Liver (tissue), 9 donors: ENCODE data around the gene EMP1. TPM values are rescaled to one million over a fixed set of nuclear protein-coding genes. Genes with fewer than 3 reads are reported as not detected.

ENCODE experiments used
- DNase-seq: peaks from one replicate; pipeline ENCODE4 v3.0.0-alpha.2; 2017; ENCODE audit warnings: low spot score
- H3K27ac ChIP-seq, 2 donors: one replicate each; pipeline ENCODE4 v1.7.0; 2013; ENCODE audit warnings: inconsistent platforms in 2 of 2, low read length in 2 of 2, control low read depth in 1 of 2, low read depth in 1 of 2, mild to moderate bottlenecking in 1 of 2
- H3K27me3 ChIP-seq, 4 donors: one replicate each; pipeline versions ENCODE4 v1.6.1 to v1.7.0; 2013; ENCODE audit warnings: low read length in 3 of 4, inconsistent platforms in 1 of 4, mild to moderate bottlenecking in 1 of 4, moderate library complexity in 1 of 4; ENCODE audit not compliant: control insufficient read depth in 4 of 4, insufficient read depth in 4 of 4
- H3K36me3 ChIP-seq, 4 donors: one replicate each; pipeline versions ENCODE4 v1.6.1 to v1.7.0; 2013; ENCODE audit warnings: low read length in 3 of 4, mild to moderate bottlenecking in 3 of 4, low read depth in 1 of 4, moderate library complexity in 1 of 4; ENCODE audit not compliant: control insufficient read depth in 4 of 4, insufficient read depth in 3 of 4
- H3K4me1 ChIP-seq, 4 donors: one replicate each; pipeline versions ENCODE4 v1.6.1 to v1.7.0; 2013; ENCODE audit warnings: low read length in 3 of 4, mild to moderate bottlenecking in 3 of 4, moderate library complexity in 1 of 4; ENCODE audit not compliant: control insufficient read depth in 4 of 4, insufficient read depth in 4 of 4
- H3K4me3 ChIP-seq, 3 donors: one replicate each; pipeline versions ENCODE4 v1.6.1 to v1.7.0; 2013; ENCODE audit warnings: low read length in 3 of 3, control low read depth in 1 of 3, low read depth in 1 of 3, mild to moderate bottlenecking in 1 of 3
- H3K9ac ChIP-seq, 2 donors: one replicate each; pipeline ENCODE4 v1.7.0; 2013; ENCODE audit warnings: low read length in 2 of 2, mild to moderate bottlenecking in 2 of 2, moderate library complexity in 2 of 2, control low read depth in 1 of 2, low read depth in 1 of 2
- H3K9me3 ChIP-seq, 4 donors: one replicate each; pipeline versions ENCODE4 v1.6.1 to v1.7.0; 2013; ENCODE audit warnings: low read length in 3 of 4; ENCODE audit not compliant: control insufficient read depth in 4 of 4
- EGR1 ChIP-seq, 2 donors: IDR thresholded peaks; 2 replicates each; pipeline ENCODE4 v1.6.1; 2016 to 2018; ENCODE audit warnings: antibody characterized with exemption in 2 of 2, low read depth in 2 of 2
- FOXA1 ChIP-seq: IDR thresholded peaks from 2 replicates; pipeline ENCODE4 v1.6.1; 2016; ENCODE audit warnings: antibody characterized with exemption
- FOXA2 ChIP-seq: IDR thresholded peaks from 2 replicates; pipeline ENCODE4 v1.6.1; 2016; ENCODE audit warnings: antibody characterized with exemption
- JUND ChIP-seq, 2 donors: IDR thresholded peaks; 2 replicates each; pipeline ENCODE4 v1.6.1; 2016; ENCODE audit warnings: antibody characterized with exemption in 2 of 2
- NR2F2 ChIP-seq: IDR thresholded peaks from 2 replicates; pipeline ENCODE4 v1.6.1; 2016; ENCODE audit warnings: antibody characterized with exemption
- RAD21 ChIP-seq, 2 donors: IDR thresholded peaks; 2 replicates each; pipeline ENCODE4 v1.6.1; 2016; ENCODE audit warnings: antibody characterized with exemption in 2 of 2, mild to moderate bottlenecking in 2 of 2
- RXRA ChIP-seq, 2 donors: IDR thresholded peaks; 2 replicates each; pipeline ENCODE4 v1.6.1; 2017 to 2018; ENCODE audit warnings: antibody characterized with exemption in 2 of 2, mild to moderate bottlenecking in 1 of 2
- SP1 ChIP-seq: IDR thresholded peaks from 2 replicates; pipeline ENCODE4 v1.6.1; 2018; ENCODE audit warnings: antibody characterized with exemption, mild to moderate bottlenecking
- TAF1 ChIP-seq: conservative IDR thresholded peaks from 2 replicates; pipeline ENCODE4 v1.6.1; 2016; ENCODE audit warnings: antibody characterized with exemption, mild to moderate bottlenecking
- YY1 ChIP-seq: IDR thresholded peaks from 2 replicates; pipeline ENCODE4 v1.6.1; 2016; ENCODE audit warnings: antibody characterized with exemption, mild to moderate bottlenecking
- WGBS: extraction: QIAGEN DNeasy Blood & Tissue Kit; methylation state at CpG from one replicate; pipeline ENCODE4 v1.1.7; 2013; 5-methylcytosine and 5-hydroxymethylcytosine counted together
- polyA plus RNA-seq, 2 donors: library from polyadenylated mRNA; stranded (reverse) in 1 of 2; unstranded in 1 of 2; fragments of 200-250 nt in 1 of 2; fragments of >200 nt in 1 of 2; fragmentation: Nextera tagmentation in 1 of 2; extraction: Ambion mirVana in 1 of 2; gene quantifications; one replicate each; pipeline versions ENCODE4 v1.2.1 to v1.2.3, GENCODE V29; 2013 to 2015
- total RNA-seq, 2 donors: library from RNA; depleted of rRNA; stranded (reverse); fragments of >200 nt; gene quantifications; one replicate each; pipeline ENCODE4 v1.2.3, GENCODE V29; 2014
- TF ChIP-seq, protein P1 (sequence below): IDR thresholded peaks from 2 replicates; pipeline ENCODE4 v1.6.1; 2016; ENCODE audit warnings: antibody characterized with exemption
- TF ChIP-seq, protein P2 (sequence below): fragments of 150-350 bp; IDR thresholded peaks from 2 replicates; pipeline ENCODE4 v1.5.1; 2017; ENCODE audit warnings: improper control_type of control experiment, low read depth, low read length; ENCODE audit not compliant: missing input control
- TF ChIP-seq, protein P3 (sequence below): IDR thresholded peaks from 2 replicates; pipeline ENCODE4 v1.6.1; 2016; ENCODE audit warnings: antibody characterized with exemption
- donor health status: healthy.
- donor health status: healthy.
- donor health status: healthy.
- donor health status: healthy.
- donor health status: healthy.

The EMP1 gene
- total and polyA plus RNA-seq, 4 donors, result 1.6 to 5.6 (median 3.6) TPM

DNA sequence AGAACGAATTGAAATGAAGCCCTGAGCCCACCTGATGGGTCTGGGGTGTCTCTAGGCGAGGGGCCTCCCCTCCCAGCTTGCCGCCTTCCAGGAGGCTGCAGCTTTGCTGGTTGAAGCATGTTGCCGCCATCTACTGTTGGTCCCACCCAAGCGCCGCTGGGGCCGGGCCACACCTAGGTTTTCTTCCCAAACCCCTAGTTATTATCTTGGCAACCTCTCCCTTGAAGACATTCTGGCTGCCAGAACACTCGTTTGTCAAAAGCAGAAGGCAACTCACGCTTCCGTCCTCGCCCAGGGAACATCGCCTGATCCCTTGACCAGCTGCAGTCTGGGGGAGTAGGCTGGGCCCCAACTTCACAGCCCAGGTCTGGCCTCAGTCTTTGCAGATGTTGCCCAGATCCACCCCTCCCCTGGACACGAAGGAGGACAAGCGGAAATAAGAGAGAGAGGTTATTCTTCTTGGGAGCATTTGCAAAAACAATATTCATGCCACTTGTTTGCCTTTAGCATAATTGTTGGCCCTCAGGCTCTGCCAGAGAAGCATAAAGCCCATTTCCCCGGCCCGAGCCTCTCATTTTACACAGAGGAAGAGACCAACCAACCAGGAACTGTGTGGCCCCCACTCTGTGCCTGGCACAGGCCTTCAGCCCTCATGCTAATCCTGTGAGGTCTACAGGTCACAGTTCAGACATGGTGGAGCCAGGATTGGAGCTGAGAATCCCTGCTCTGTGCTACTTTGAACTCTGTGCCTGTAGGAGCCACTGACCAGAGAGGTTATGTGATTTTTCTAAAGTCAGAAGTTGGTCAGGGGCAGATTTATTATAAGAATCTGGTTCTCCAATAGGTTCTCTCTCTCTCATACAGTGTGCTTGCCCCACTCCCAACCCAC lies 6.8 kb downstream of the EMP1 start:
- Histone ChIP-seq H3K9ac (no peak overlapping the region), H3K4me3 (no peak overlapping the region)

DNA sequence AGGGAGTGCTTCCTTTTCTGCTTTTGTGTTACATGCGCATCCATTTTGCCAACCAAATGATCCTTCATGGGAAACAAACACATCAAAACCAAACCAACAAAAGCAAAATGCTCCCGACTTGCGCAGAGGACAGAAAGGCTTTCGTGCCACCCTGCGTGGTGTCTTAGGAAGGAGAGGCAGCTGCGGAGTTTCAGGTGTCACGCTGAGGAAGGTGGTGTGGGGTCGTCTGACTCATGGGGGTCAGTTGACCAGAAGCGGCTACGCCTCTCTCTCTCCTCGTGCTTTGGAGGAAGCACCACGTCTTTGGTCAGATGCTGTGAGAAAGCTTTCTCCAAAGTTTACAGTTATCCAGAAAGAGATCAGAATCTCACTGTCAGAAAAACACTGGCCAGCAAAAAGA lies 7.9 kb downstream of the EMP1 start:
- no peak overlapping the region for H3K27ac ChIP-seq
- TF ChIP-seq, protein P1, sequence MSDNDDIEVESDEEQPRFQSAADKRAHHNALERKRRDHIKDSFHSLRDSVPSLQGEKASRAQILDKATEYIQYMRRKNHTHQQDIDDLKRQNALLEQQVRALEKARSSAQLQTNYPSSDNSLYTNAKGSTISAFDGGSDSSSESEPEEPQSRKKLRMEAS, result no peak
- H3K4me3 ChIP-seq, result no peak overlapping the region
- no peaks in the 10 kb centered on the region for H3K9me3 ChIP-seq
- H3K27me3 ChIP-seq, result peaks cover 0 to 2% (median 0%) of the 10 kb centered on the region in 4 donors
- H3K4me1 ChIP-seq, result no peaks in the 10 kb centered on the region
- WGBS, result 75% methylated on average over 12 of the region's 12 CpGs
- H3K36me3 ChIP-seq, result no peaks in the 10 kb centered on the region
- no peak overlapping the region for H3K9ac ChIP-seq
- no peak for DNase-seq

More for the DNA sequence above, 6.8 kb downstream of the EMP1 start:
- Histone ChIP-seq H3K27me3 (no peaks in the 10 kb centered on the region), H3K9me3 (no peaks in the 10 kb centered on the region), H3K36me3 (no peaks in the 10 kb centered on the region), H3K4me1 (no peaks in the 10 kb centered on the region), H3K27ac (no peak overlapping the region)
- DNase-seq, result no peak
- TF ChIP-seq RAD21 (IDR thresholded peaks at IDR 0.05) (peak; percentile 15 to 18), RXRA (IDR thresholded peaks at IDR 0.05) (no peak)
- 74% methylated on average over 16 of the region's 16 CpGs for WGBS

DNA sequence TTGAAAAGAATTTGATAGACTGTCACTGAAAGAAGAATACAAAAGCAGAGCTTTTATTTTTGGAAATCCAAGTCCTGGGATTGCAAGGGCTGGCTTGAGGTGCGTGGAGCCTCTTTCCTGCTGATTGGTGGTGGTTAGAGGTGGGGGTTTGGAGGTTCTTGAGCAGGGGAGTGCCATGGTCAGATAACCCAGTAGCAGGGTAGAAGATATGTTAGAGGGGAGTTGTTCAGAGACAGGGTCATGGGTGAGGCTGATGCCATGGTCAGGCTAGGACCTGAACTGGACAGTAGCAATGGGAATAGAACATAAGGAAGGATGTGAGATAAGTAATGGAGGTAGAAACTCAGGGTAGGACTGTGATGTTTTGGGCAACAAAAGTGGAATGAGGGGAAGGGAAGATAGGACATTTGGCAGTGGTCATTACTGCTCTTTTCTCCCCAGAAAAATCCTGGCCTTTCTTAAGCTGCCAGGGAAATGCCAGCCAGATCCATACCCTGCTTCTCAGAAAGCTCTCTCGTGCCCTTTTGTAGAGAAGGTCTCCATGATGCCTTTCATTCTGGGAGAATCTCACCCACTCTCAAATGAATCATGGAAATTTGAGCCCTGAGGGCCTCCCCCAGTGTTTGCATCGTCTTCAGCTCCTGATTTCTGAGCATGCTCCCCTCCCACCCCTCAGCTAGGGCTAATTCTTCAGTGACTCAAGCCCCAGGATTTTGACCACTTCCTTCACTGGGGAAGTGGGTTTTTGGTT lies 9.5 kb downstream of the EMP1 start:
- no peaks in the 10 kb centered on the region for H3K36me3 ChIP-seq
- H3K27ac ChIP-seq, result no peak overlapping the region
- no peak overlapping the region for H3K4me3 ChIP-seq
- 82% methylated on average over 3 of the region's 3 CpGs for WGBS
- no peaks in the 10 kb centered on the region for H3K9me3 ChIP-seq
- peaks cover 0 to 2% (median 0%) of the 10 kb centered on the region in 4 donors for H3K27me3 ChIP-seq
- no peak overlapping the region for H3K9ac ChIP-seq
- H3K4me1 ChIP-seq, result no peaks in the 10 kb centered on the region
- no peak for TF ChIP-seq FOXA1
- no peak for TF ChIP-seq JUND (IDR thresholded peaks at IDR 0.05)
- TF ChIP-seq FOXA2, result no peak
- TF ChIP-seq TAF1, result no peak
- no peak for TF ChIP-seq SP1
- TF ChIP-seq, protein P1, result no peak
- TF ChIP-seq YY1, result no peak
- TF ChIP-seq, protein P2, sequence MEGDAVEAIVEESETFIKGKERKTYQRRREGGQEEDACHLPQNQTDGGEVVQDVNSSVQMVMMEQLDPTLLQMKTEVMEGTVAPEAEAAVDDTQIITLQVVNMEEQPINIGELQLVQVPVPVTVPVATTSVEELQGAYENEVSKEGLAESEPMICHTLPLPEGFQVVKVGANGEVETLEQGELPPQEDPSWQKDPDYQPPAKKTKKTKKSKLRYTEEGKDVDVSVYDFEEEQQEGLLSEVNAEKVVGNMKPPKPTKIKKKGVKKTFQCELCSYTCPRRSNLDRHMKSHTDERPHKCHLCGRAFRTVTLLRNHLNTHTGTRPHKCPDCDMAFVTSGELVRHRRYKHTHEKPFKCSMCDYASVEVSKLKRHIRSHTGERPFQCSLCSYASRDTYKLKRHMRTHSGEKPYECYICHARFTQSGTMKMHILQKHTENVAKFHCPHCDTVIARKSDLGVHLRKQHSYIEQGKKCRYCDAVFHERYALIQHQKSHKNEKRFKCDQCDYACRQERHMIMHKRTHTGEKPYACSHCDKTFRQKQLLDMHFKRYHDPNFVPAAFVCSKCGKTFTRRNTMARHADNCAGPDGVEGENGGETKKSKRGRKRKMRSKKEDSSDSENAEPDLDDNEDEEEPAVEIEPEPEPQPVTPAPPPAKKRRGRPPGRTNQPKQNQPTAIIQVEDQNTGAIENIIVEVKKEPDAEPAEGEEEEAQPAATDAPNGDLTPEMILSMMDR, result no peak
- TF ChIP-seq, protein P3, sequence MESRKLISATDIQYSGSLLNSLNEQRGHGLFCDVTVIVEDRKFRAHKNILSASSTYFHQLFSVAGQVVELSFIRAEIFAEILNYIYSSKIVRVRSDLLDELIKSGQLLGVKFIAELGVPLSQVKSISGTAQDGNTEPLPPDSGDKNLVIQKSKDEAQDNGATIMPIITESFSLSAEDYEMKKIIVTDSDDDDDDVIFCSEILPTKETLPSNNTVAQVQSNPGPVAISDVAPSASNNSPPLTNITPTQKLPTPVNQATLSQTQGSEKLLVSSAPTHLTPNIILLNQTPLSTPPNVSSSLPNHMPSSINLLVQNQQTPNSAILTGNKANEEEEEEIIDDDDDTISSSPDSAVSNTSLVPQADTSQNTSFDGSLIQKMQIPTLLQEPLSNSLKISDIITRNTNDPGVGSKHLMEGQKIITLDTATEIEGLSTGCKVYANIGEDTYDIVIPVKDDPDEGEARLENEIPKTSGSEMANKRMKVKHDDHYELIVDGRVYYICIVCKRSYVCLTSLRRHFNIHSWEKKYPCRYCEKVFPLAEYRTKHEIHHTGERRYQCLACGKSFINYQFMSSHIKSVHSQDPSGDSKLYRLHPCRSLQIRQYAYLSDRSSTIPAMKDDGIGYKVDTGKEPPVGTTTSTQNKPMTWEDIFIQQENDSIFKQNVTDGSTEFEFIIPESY, result no peak
- TF ChIP-seq NR2F2, result no peak
- TF ChIP-seq EGR1 (IDR thresholded peaks at IDR 0.05; ENCODE audit: low read depth in 2 of 2), result no peak
- DNase-seq, result no peak
